Brain pericyte (primary cell): ENCODE measurements around the gene RAB3C.

Source experiments
- DNase-seq: peaks from one replicate; pipeline ENCODE4 v3.0.0-alpha.2; 2012; ENCODE audit warnings: low read depth, low spot score

RAB3C gene

DNA sequence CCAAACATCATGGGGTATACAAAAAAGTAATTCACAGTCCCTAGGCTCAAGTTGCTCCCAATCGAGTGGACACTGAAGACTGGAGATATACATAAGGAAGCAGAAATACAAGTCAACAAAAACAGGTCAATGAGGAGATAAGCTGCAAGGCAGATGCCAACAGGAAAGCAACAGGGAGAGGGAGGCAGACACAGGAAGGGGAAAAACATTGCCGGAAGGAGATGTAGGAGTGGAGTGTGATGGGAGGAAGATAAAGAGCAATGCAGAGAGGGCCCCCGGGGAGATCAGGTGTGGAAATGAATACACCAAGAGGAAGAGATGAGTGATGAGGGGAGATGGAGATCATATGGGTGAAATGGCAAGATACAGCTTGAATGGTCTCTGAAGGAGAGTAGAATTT lies 243.0 kb downstream of the RAB3C start:
- no peak for DNase-seq

DNA sequence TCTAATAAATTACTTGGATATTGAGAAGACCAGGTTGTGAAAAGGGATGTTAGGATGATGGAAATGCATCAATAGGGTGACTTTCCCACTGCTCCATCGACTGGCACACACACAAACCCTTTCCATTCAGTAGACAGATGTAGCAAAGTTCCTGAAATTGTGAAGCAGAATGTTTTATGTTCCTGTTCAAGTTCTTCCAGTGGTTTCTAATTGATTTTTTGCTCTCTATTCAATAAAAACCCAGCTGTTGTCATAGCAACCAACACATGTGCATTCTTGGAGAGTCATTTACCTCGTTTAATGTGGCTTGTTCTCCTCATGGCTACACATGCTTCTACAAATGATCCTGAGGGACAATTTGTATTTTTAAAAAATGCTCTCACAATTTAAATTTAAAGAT lies 244.6 kb downstream of the RAB3C start:
- no peak for DNase-seq

DNA sequence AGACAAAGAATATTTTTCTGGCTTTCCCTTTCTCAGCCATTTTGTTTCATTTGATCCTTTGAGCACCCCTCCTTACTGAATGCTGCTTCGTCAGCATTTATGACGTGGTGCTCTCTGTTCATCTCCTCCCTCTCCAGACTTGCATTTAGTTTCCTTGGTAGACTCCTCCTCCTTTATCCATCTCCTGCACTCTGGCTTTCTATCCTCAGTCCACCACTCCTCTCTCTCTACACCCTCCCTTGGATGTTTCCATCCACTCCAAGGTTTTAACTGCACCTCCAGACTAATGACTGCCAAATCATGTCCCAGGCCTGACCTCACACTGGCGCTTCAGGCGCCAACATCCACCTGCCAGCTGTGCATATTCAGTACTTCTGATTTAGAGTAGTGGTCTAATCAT lies 245.4 kb downstream of the RAB3C start:
- DNase-seq = no peak

DNA sequence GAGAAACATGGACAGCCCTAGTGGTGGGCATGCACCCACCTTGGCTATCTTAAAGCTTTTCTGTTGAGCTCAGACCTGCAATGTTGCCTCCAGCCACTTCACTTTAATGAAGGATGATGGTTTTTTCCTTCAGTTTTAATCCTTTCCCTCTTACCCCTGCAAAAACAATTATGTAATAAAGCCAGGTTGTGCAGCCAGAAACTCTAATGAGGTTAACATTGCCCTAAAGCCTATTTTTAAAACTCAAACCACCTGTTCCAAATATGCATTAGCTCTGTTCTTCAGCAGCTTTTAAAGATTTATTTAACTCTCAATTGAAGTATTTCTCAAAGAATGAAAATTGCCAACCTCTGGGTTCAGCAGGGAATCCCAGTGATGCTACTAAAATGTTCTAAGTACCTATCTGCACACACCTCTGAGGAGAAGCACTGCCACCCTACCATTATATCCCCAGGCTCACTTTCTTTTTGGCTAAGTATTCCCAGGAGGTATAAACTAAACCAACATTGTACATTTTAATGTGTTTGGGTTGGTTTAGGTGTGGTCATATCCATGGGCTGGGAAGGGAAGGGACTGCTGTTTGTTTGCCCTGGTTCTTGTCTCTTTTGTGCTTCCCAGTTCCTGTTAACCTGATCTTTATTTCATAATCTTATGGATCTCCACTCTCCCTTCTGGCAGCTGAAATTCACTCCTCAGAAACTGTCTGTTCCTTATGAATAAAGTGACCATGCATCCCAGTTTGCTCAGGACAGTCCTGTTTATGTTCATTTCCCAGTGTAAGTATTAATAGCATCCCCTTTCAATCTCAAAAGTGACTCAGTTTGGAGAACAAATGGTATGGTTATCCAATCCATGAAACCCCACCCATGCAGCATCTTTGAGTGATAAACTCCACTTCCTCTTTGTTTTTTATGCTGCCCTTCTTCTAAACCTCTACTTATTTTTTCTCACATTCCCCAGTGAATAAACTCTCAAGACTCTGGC lies 251.7 kb downstream of the RAB3C start:
- DNase-seq = no peak

DNA sequence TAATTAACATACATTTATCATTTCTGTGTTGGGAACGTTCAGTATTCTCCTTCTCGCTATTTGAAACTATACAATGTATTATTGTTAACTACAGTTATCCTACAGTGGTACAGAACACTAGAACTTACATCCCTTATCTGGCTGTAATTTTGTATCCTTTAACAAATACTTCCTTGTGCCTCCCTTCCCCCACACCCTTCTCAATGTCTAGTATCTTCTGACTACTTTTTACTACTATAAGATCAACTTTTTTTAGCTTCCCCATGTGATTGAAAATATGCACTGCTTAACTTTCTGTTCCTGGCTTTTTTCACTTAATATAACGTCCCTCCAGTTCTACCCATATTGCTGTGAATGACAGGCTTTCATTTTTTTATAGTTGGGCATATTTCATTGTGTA lies 253.5 kb downstream of the RAB3C start:
- no peak for DNase-seq

DNA sequence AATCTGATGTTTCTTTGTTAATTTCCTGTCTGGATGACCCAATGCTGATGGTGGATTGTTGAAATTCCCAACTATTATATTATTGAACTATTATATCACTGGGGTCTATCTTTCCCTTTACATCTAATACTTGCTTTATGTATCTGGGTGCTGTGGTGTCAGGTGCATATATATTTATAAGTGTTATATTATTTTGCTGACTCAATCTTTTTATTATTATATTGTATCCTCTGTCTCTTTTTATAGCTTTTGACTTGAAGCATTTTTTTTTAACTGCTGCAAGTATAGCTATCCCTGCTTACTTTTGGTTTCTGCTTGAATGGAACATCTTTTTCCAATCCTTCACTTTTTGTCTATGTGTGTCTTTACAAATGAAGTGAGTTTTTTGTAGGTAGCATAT lies 255.9 kb downstream of the RAB3C start:
- no peak for DNase-seq

DNA sequence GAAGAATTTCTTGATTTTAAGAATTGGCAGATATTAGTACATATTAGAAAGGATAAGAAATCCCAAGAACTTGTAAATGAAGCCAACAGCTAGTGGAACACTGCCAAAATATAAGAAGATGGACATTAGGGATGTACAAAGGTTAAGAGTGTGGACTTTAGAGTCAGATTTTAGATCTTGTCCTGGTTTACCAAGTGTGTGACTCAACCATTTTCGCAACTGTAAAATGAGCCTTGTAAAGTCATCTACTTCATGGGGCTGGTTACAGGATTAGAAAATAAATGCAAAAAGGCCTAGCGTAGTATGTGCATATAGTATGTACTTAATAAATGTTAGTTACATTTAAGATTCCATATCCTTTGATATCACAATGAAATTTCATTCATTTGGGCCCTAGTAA lies 260.0 kb downstream of the RAB3C start:
- DNase-seq = no peak

DNA sequence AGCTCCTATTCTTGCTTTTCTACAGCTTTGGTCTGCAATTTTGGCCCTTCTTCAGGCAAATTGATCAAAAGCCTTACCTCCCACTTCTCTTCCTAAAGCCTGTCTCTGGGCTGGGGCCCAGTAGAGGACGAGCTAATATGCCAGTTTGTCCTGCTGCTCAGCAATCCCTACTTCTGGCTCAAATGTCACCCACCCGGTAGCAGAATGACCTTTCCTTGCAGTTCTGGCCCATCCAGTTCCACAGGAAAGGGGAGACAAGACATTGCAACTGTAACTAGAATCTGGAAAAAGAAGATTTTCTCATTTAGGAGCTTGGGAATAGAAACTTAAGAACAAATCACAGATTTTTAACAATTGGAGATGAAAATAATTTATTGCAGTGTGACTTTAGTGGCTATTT lies 261.5 kb downstream of the RAB3C start:
- DNase-seq = no peak

DNA sequence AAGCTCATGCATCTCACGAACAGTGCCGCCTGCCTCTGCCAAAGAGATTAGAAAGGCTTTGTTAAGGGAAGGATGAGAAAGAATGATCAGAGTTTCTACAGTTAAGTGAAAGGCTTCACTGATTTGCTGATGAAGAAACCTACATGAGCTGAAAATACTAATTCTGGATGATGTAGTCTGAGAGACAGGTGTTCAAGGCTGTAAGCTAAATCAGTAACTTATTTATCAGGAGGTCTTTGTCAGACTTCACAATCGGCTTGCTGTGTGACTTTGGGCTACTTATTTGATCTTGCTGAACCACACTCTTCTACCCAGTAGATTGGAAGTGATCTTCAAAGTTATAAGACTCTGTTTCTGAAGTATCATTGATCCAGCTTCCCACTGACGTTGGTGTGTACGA lies 264.2 kb downstream of the RAB3C start:
- no peak for DNase-seq

DNA sequence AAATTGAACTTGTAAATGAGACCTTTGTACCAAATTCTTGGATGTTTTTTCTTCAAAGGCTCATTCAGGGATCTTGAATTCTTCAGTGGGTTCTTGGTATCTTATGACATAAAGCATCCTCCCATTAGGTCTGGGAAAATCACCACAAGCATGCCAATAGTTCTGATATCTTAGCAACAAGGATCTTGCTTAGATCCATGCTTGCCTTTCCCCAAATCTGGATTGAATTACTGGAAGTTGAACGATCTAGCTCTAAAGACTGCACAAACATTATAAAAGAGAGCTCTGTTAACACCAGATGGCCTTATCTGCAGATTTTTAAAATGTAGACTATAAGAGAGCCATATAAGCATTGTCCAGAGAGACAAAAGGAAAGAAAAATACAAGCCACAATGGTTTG lies 266.3 kb downstream of the RAB3C start:
- no peak for DNase-seq

DNA sequence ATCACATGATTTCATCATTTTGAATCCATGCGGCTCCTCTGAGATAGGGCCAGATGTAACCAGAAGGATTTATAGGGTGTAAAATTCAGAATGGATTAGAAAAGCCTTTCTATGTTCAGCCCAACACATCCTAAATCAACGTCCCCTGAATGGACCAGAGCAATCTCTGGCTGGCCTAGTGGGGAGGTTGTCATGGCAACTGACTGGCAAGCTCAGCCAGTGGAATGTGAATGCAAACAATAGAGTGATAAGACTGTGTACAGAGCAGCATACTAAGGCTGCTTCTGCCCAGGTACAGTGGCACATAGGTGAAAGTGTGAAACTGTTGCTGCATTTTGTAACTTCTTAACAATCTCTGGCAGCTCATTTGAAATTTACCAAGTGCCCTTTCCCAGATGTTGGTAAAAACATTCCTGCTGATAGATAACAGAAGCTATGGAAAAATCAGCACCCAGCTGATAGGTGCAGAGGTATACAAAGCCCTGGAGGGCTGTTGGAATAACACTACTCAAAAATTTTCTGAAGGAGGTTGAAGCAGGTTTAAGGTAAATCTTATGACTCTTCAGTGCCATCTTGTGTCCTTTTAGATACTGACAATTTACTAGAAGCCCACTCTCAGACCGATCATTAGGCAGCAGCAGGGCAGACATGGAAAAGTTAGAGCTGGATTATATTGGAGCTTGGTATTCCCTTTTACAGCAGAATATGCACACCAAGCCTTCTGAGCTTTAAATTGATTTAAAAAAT lies 267.2 kb downstream of the RAB3C start:
- no peak for DNase-seq

DNA sequence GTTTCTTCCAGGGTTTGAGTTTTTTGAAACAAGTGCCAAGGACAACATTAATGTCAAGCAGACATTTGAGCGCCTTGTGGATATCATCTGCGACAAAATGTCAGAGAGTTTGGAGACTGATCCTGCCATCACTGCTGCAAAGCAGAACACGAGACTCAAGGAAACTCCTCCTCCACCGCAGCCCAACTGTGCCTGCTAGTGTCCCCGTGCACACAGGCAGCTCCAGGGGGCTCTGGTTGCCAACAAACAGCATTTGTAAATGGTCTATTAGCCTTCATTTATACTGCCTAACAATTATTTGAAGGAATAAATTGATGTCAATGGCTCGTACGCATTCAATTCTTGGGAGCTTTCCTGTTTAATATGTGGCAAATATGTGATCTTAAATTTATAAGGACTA lies 268.3 kb downstream of the RAB3C start:
- DNase-seq = no peak

DNA sequence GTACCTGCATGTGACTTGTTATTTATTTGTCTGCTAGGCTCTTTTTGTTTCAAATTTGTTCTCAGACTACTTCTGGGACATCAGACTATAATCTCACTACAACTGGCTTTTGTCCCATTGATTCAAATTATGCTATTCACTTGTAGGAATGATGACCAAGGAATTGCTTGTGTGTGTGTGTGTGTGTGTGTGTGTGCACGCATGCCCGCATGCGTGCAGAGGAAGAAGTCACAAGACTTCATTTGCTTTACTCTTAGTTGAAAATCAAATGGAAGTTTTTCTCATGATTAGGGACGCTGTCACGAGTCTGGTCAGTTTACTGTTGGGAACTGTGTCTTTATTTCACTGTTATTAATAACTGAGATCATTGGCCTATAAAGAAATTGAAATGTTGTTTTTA lies 268.7 kb downstream of the RAB3C start:
- no peak for DNase-seq

DNA sequence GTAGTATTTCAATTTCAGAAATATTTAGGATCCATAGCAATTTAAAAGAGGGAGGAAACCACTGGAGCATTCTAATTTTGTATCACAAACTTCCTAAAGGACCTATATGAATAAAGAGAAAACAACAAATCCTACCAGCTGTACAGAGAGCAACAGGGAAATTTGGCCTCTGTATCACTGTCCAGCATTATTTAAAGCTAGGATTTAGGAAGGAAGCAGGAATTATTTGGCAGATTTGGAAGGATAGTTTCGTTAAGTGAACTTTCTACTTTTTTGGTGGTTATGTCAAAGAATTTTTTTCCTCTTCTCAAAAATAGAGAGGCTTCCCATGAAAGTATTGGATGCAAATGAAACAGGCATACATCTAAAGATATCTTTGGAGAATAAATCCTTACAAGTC lies 269.7 kb downstream of the RAB3C start:
- DNase-seq = no peak

DNA sequence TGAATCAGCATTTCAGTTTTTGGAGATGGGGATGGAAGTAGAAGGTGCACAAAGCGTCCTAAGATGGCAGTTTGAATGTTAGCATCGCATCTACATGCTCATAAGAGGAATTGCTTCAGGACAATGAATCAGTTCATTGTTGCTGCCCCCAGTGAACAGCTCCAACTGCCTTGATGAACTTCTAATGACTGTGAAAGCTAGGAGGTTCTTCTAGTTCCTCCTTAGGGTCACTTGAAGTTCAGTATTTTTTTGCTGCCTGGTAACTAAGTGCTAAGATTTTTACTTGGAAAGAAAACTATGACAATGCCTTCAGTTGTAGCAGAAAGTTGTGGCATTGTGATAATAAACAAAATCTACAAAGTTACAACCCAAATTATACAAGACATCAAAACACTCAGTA lies 271.6 kb downstream of the RAB3C start:
- no peak for DNase-seq

DNA sequence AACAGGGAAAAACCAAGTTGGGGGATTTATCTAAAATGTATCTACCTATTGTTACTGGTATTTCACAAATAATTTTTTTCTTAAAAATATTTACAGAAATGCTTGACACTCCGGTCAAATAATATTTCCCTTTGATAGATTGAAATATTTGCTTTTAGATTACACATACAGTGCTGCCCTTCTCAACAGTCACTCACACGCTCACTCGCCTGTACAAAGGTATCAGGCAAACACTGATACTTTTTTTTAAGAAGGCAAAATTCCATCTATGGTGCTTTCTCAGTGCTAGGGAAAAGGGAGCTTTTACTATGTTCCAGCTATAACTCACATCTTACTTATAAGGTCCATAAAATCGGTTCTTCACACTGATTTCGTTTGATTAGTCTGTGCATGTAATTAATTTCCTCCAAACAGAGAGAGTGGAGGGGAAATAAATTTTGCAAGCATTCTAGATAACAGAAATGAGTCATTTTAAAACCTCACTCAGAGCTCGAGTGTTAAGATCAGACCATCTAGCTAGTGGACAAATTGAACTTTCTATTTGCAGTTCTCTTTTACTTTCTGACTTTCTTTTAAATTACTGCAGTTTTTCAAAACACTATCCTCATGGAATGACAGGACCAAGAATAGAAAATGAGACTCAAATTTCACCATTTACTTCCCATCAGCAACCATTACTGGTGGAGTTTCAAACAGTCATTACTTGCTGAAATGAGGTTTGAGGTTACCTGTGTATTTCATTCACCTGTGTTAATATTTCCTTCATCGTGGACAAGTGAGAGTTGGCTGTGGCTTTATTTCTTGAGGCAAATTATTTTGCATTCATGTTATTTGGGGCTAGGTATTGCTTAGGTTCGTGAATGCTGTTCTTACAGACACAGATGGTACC lies 273.2 kb downstream of the RAB3C start:
- DNase-seq = no peak

DNA sequence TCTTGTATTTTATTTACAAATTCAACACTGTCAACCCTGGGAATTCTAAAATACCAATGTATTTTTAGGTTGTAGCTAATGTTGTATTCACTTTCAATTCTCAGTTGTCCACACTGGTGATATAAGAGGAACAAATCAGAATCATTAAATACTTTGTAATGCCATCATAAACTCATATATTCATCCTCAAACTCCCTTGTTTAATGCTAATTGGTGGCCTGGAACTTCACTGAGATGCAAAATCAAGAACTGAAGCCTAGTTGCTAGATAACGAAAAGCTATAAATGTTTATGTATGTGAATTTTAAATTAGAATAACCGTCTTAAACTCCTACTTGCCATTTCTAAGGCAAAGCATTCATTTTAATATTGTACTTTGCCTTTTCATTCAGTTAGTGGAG lies 274.7 kb downstream of the RAB3C start:
- no peak for DNase-seq

DNA sequence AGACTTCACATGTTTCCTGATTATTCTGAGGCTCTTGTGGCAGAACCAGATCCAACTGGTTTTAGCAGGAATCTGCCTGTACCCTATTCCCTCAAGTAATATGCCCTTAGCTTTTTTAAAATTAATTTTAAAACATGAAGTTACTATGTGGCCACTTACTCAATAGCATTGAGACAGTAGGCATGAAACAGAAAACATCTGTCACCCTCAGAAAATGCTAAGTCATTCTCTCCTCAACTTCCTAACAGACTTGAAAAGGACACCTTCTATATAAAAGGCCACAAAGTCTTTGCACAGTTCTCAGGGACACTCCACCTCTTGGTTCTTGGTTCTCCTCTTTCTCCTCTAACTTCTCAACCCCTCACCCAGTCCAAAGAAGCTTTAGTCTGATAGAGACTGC lies 277.8 kb downstream of the RAB3C start:
- DNase-seq = no peak

DNA sequence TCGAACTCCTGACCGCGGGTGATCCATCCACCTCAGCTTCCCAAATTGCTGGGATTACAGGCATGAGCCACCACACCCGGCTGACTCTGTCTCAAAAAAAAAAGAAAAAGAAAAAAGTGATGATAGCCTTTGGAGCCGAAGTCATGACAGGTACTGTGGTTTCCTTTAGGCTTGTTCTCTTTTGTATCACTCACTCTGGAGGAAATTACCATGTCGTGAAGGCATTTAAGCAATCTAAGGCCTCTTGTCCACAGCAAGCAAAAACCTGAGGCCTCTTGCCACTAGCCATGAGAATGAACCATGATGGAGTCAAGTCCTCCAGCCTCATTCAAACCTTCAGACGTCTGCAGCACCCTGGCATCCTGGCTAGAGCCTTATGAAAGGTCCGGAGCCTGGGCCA lies 286.1 kb downstream of the RAB3C start:
- DNase-seq = no peak

DNA sequence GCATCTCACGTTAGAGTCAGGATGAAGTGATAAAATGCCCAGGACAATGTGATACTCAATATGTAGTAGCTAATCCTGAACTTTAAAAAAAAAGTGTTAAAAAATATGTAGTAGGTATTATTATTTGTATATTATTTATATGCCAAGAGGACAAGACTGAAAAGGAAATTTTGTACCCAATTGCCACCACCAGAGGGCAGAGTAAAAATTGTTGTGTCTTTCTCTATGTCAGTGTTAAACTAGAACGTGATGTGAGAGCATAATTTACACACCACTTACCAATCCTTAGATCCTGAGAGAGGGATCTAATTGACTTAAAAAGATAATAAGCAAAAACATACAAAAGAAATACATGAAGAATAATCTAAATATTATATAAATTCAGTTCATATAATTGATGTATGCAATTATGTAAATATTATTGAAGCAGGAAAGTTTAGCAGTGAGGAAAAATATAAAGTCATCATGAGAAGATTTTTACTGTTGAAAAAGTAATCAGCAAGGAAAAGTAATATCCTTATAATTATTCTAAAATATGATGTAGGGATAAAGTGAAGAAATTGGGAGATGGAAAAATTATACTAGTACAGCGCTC lies 288.9 kb downstream of the RAB3C start:
- DNase-seq = no peak

DNA sequence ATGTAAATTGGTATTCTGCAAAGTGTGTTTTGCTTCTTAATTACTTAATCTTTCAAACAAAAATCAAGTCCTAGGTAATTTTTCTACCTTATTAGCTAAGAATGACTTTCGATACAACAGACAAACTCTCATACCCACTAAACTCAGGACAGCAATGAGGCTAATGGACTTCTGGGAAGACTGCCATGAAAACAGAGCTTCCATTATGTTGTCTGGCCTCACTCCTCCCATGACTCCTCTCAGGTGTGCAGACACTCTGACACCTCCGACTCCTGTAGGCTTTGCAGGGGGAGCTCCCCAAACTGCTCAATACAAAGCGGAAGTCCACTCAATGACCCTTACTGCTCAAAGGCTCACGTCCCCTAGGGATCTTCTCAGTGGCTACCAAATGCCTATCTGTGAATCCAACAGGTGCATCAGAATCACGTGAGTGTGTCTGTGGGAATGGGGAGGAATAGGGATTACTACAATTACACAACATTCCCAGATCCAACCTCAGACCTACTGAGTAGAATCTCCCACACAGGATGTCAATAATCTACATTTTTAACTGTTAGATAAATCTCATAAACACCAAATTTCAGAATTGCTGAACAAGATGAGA lies 289.9 kb downstream of the RAB3C start:
- no peak for DNase-seq
